Psoas muscle (tissue), 8 donors: ENCODE results near the gene TUBGCP6. TPM values are rescaled to one million over a fixed set of nuclear protein-coding genes. Genes with fewer than 3 reads are reported as not detected.

Source experiments
- ATAC-seq, 4 donors: fragments of 200-7000 bp; cut with Tn5 transposase; one replicate each; pipeline ENCODE4 v1.9.1; 2020; ENCODE audit warnings: moderate library complexity in 3 of 4, mild to moderate bottlenecking in 2 of 4
- DNase-seq, 2 donors: peaks; one replicate each; pipeline ENCODE4 v3.0.0-alpha.2; 2020
- H3K27ac ChIP-seq: fragments of 200-600 bp; one replicate; pipeline ENCODE4 v1.8.0; 2022
- H3K27me3 ChIP-seq, 3 donors: fragments of 200-600 bp in 1 of 3; one replicate each; pipeline versions ENCODE4 v1.6.1 to v1.8.0; 2013 to 2022; ENCODE audit warnings: low read length in 2 of 3, mild to moderate bottlenecking in 2 of 3, moderate library complexity in 1 of 3; ENCODE audit not compliant: insufficient read depth in 3 of 3
- H3K36me3 ChIP-seq, 2 donors: fragments of 200-600 bp in 1 of 2; one replicate each; pipeline versions ENCODE4 v1.6.1 to v1.8.0; 2013 to 2022; ENCODE audit warnings: low read depth in 1 of 2, mild to moderate bottlenecking in 1 of 2, moderate library complexity in 1 of 2; ENCODE audit not compliant: insufficient read depth in 1 of 2
- H3K4me1 ChIP-seq: fragments of 200-600 bp; one replicate; pipeline ENCODE4 v1.8.0; 2022
- H3K4me3 ChIP-seq: fragments of 200-600 bp; one replicate; pipeline ENCODE4 v1.8.0; 2022; ENCODE audit warnings: mild to moderate bottlenecking
- H3K9me3 ChIP-seq: fragments of 200-600 bp; one replicate; pipeline ENCODE4 v1.8.0; 2022
- CTCF ChIP-seq: fragments of 200-600 bp; IDR thresholded peaks from one replicate; pipeline ENCODE4 v1.8.0; 2022; ENCODE audit warnings: antibody characterized with exemption
- WGBS, 3 donors: extraction: QIAGEN DNeasy Blood & Tissue Kit; methylation state at CpG; one replicate each; pipeline versions ENCODE4 v1.1.6 to v1.1.7; 2013; 5-methylcytosine and 5-hydroxymethylcytosine counted together
- intact Hi-C, 2 donors: fragments of 100-400 bp; cut with DNase I; formaldehyde crosslinking; loops; one replicate each; pipeline versions ENCODE4 v1.11.0 to v1.14.2; 2022
- polyA plus RNA-seq, 3 donors: library from polyadenylated mRNA; stranded (reverse); fragments of 200-250 nt; gene quantifications; one replicate each; pipeline ENCODE4 v1.2.3, GENCODE V29; 2013
- total RNA-seq, 4 donors: library from RNA; stranded (reverse); fragmentation: NEBNext Ultra II Directional in 2 of 4; extraction: Animal tissue kit (Norgen Biotek cat#: 25700) in 2 of 4; gene quantifications; one replicate each; pipeline versions ENCODE4 v1.2.1 to v1.2.4, GENCODE V29; 2021 to 2023
- donor health status: healthy with polysubstance abuse.
- donor health status: DM: no; HTN: no; CAD: no; lungs with moderate emphysema.
- donor health status: Bipolar disorder and iron deficiency.
- donor health status: healthy.
- donor health status: DM: yes; HTN: yes; CAD: no.
- donor health status: DM: no; HTN: no; CAD: no.
- donor health status: DM: no; HTN: no; CAD: no.
- donor health status: DM: yes; HTN: yes; CAD: no.

The TUBGCP6 gene
- total and polyA plus RNA-seq, 7 donors = 9.5 to 21.8 (median 18.0) TPM

- peaks cover 0 to 49% (median 6%) of the 10 kb centered on the region in 3 donors for H3K27me3 ChIP-seq
- 74 to 79% (median 75%) methylated on average over 39 of the region's 39 CpGs for WGBS, 3 donors
- H3K36me3 ChIP-seq = no peaks in the 10 kb centered on the region
- TF ChIP-seq CTCF = no peak
- no peak for ATAC-seq
- peaks cover 7% of the 10 kb centered on the region for H3K4me1 ChIP-seq
- intact Hi-C loops = loop anchor here in 1 of 2 donors (5.0 to 10.0 kb wide), 2 partner anchors 255 to 1153 kb away; no protein-coding TSS in a partner anchor
- peak in 1 of 2 donors; percentile 48 for DNase-seq
- H3K4me3 ChIP-seq = no peak overlapping the region
- no peaks in the 10 kb centered on the region for H3K9me3 ChIP-seq
- no peak overlapping the region for H3K27ac ChIP-seq
These were observed 64.7 kb downstream of the TUBGCP6 start for GRCh38 chr22:50179937-50180726.

GRCh38 chr22:50178871-50179869 is 65.7 kb downstream of the TUBGCP6 start:
- Histone ChIP-seq H3K36me3 (no peaks in the 10 kb centered on the region), H3K27me3 (peaks cover 0 to 59% (median 6%) of the 10 kb centered on the region in 3 donors), H3K4me1 (peaks cover 4% of the 10 kb centered on the region), H3K9me3 (no peaks in the 10 kb centered on the region), H3K4me3 (no peak overlapping the region), H3K27ac (no peak overlapping the region)
- WGBS, 3 donors = 69 to 80% (median 73%) methylated on average over 54 to 64 of the region's 64 CpGs
- TF ChIP-seq CTCF = no peak
- intact Hi-C loops = loop anchor here in 1 of 2 donors (5.0 kb wide), 1 partner anchor 1152 kb away; no protein-coding TSS in a partner anchor
- ATAC-seq = no peak
- DNase-seq = peak in 1 of 2 donors; percentile 50

GRCh38 chr22:50178471-50178864 is 66.4 kb downstream of the TUBGCP6 start:
- Histone ChIP-seq H3K27me3 (peaks cover 0 to 66% (median 8%) of the 10 kb centered on the region in 3 donors), H3K36me3 (no peaks in the 10 kb centered on the region), H3K27ac (no peak overlapping the region), H3K4me3 (no peak overlapping the region), H3K4me1 (no peaks in the 10 kb centered on the region), H3K9me3 (no peaks in the 10 kb centered on the region)
- TF ChIP-seq CTCF = no peak
- no peak for ATAC-seq
- WGBS, 3 donors = 25 to 42% (median 30%) methylated on average over 20 to 22 of the region's 22 CpGs
- intact Hi-C loops = loop anchor here in 1 of 2 donors (5.0 kb wide), 1 partner anchor 1151 kb away; no protein-coding TSS in a partner anchor
- DNase-seq = peak in 1 of 2 donors; percentile 45

GRCh38 chr22:50177537-50178470 is 67.0 kb downstream of the TUBGCP6 start:
- WGBS, 3 donors = 44 to 70% (median 70%) methylated on average over 77 to 98 of the region's 98 CpGs
- H3K36me3 ChIP-seq = no peaks in the 10 kb centered on the region
- ATAC-seq = no peak
- H3K4me1 ChIP-seq = no peaks in the 10 kb centered on the region
- peak in 1 of 2 donors; percentile 48 for DNase-seq
- no peaks in the 10 kb centered on the region for H3K9me3 ChIP-seq
- H3K27me3 ChIP-seq = peaks cover 0 to 70% (median 8%) of the 10 kb centered on the region in 3 donors
- no peak overlapping the region for H3K4me3 ChIP-seq
- no peak overlapping the region for H3K27ac ChIP-seq
- TF ChIP-seq CTCF = no peak
- intact Hi-C loops = loop anchor here in 1 of 2 donors (5.0 kb wide), 1 partner anchor 1151 kb away; no protein-coding TSS in a partner anchor
